CMK (cell line): ENCODE measurements around the gene FCN1.

Experiments used
- DNase-seq: peaks from one replicate; pipeline ENCODE4 v3.0.0-alpha.2; 2010; ENCODE audit warnings: low read depth

FCN1 gene

DNA sequence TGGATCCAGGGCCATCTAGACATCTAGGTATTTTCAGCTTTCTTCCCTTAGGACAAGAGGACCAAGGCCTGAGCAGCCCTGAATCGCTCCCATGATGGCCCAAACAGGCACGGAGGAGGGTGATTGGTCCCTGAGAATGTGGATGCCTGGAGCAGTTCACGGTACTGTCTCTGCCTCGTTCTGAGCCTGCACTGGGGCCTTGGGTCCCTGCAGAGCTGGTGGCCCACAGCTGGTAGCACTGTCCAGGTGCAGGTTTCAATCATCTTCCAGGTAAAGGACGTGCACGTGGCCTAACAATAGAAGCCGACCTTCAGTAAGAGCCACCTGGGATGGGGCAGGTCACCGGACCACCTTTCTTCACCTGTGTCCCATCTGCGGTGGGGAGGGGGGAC is 19.4 kb upstream of the FCN1 start:
- DNase-seq: no peak

DNA sequence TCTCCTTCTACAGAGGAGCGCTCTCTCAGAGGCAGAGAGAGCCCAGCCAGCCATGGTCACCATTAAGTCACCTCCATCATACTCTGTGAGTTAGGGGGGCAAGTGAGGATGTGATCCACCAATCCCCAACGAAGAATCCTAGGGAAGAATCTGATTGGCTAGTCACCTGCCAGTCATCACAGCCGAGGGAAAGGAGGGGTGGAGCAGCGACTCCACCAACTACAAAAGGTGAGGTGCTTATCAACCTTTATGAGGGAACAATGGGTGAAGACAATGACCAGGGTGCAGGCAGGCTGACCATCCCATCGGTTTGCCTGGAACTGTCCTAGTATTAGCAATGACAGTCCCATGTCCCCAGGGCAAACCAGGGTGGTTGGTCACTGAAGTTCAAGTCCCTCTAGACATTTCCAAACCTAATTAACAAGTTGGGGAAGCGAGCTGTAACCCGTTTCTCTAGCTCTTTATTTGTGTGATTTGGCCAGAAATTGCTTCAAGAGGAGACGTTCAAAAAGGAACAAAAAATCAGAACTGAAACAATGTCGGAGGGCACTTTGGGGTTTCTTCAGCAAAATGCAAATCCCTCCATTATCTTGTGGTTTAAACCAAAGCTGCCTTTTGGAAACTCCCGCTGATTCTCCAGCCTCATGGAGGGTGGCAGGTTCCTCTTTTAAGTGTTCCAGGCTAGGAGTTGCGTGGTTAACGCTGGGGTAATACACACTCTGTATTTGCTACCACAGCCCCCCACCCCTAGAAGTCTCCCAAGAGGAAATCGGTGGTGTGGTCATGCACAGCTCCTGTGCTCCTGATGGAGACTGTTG is 18.8 kb upstream of the FCN1 start:
- no peak for DNase-seq

- no peak for DNase-seq
These were observed 18.1 kb upstream of the FCN1 start for GRCh38 chr9:134935701-134936345.

- no peak for DNase-seq
These were observed 17.4 kb upstream of the FCN1 start for GRCh38 chr9:134935056-134935640.

- no peak for DNase-seq
These were observed 15.5 kb upstream of the FCN1 start for GRCh38 chr9:134933076-134933659.

DNA sequence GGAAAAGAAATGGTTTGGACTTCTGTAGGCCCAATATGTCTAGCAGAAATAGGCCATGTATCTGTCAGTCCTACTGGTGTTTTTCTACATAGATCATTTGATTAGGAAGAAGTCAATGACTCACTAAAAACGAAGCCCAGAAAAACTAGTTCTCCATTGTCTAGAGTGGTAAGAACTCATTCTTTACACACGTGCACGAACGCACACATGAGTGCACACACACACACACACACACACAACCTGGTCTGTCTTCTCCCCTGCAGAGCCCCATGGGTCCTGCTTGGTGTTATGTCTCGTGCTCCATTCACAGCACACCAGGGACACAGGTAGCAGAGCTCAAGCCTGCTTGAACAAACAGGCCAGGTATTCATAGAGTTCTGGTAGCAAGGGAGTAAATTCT is 14.9 kb upstream of the FCN1 start:
- no peak for DNase-seq

DNA sequence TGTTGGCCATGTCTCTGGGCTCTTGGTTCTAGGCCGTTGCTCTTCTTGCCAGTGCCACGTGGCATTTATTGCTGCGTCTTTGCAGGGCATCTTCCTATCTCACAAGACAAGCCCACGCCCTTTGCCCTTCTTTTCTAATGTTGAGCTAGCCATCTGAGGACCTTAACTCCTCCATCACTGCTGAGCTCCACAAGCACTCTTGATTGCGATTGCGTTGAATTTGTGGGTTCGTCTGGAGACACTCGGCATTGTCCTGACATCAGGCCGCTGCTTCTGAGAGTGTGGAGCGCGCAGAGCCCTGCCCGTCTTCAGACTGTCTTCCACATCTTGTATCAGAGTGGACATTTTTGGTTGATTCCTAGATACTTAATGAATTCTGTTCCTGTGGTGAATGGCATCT is 14.5 kb upstream of the FCN1 start:
- DNase-seq: no peak

GRCh38 chr9:134930398-134930797 is 12.7 kb upstream of the FCN1 start:
- DNase-seq: no peak

DNA sequence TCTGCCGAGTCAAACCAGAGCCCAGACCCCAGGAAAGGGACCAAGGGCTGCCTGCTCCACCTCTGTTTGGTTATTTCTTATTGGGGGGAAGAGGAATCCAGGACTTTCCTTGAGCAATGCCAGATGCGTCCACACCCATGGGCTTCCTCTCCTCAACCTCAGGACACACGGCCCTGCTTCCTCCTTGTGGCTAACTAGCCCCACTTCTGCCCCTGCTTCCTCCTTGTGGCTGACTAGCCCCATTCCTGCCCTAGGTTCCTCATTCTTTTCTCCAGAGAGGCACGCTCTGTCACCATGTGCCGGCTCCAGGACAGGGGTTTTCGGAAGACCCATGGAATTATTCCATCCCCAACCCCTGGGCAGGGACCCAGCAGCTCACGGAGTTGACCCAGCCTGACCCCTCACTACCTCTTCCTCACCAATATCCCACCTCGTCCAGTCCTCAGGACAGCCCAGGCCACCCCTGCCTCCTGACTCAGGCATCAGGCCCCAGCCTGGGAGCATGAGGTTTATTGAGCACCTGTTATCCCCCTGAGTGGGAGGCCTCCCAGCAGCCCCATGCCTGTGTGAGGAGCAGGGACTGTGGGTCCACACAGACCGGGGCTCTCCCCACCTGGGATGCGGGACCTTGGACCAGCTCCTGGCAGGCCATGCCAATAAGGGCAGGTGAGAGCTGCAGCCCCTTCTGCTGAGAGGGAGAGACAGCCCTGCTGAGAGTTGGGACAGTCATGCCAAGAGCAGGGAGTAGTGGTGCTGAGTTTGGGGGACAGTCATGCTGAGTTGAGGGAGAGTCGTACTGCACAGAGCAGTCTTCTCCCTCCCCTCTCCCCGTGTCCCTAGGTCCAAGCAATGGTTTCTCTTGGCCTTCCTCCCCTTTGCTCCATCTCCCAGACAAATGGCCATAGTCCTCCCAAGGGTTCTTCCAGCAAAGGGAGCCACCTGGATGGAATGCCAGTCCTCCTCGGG is 11.8 kb upstream of the FCN1 start:
- DNase-seq: peak; percentile 58

DNA sequence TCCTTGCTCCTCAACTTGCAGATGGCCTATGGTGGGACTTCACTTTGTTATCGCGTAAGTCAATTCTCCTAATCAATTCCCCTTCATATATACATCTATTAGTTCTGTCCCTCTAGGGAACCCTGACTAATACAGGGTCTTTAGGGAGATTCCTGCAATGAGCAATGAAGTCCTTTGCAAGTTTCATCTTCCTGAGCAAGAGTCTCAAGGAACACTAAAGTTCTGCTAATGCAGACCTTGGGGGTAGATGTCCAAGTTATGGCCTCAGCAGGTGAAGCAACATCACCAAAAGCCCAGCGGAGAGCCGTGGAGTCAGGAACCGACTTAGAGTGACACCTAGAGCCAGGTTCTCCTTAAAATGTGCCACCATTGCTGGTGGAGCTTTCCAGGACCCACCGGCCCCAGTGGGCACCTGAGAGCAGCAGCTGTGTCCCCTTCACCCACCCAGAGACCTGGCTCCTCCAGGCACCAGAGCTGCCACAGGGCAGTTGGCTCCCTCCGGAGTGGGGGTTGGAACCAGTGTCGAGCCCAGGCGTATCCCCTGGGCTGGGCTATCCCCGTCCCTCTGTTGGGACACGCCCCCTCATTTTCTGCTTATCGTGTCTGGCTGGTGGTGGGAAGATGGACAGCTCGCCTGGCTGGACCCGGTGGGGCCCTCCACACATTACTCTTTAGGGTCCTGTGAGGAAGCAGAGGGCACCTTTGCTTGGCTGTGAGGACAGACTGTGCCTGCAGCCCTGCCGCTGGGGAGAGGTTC is 10.9 kb upstream of the FCN1 start:
- DNase-seq: no peak

GRCh38 chr9:134925011-134925511 is 7.3 kb upstream of the FCN1 start:
- DNase-seq: no peak

- DNase-seq: no peak
These were observed 5.8 kb upstream of the FCN1 start for GRCh38 chr9:134923466-134923865.

GRCh38 chr9:134922932-134923240 is 5.2 kb upstream of the FCN1 start:
- no peak for DNase-seq

GRCh38 chr9:134922066-134922931 is 4.6 kb upstream of the FCN1 start:
- no peak for DNase-seq

- no peak for DNase-seq
These were observed 1.6 kb upstream of the FCN1 start for GRCh38 chr9:134919303-134919702.

GRCh38 chr9:134918646-134919045 is 934 bp upstream of the FCN1 start:
- no peak for DNase-seq

- DNase-seq: no peak
These were observed 1.5 kb downstream of the FCN1 start for GRCh38 chr9:134916161-134916665.

DNA sequence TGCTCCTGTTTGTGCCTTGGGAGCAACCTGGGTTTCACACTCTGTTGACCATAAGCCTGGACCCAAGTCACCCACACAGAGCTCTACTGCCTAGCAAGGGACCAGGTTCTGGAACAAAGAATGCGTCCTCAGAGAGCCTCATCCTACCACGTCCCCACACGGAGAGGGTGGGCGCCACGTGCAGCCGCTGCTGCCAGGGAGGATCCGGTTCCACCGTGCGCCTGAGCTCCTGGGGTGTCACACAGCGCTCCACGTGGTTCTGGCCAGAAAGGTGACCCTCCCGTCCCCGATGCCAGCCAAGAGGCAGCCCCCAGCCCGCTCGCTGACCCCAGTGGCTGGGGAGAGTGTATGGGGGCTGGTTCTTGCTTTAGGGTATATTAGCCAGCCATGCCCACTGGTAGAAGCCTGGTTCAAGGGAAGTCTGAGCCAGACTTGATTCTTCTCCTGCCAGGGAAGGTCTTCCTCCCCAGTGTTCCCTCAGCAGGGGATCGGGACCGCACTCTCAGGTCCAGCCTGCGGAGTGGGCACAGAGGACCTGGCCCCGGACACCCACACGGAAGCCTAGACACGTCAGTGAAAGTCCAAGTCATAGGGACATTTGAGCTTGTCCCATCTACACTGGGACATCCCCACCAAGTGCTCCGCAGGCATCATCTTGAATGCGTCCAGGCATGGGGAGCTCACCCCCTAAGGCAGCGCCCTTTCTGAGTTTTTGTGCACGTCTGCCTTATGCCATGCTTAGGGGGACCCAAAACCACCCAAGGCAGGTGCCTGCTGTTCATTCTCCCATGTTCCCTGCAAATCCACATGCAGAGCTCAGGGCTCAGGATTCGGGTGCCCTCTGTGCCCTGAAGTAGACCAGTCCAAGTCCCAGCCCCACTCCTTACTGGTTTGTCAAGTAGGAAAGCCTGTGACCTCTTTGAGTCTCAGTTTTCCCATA is 2.4 kb downstream of the FCN1 start:
- DNase-seq: no peak

DNA sequence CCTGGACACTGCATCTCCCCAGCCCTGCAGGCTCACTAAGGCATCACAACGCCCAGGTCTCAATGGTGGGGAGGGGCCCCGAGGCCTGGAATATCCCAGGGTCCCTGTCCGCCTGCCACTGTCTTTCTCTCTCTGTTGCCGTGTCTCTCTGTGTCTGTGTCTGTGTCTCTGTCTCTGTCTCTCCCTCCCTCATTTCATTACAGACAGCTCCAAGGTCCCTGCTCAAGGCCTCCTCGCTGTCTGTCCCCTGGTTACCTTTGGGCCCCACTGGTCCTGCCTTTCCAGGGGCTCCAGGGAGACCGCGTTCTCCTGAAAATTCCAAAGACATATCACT is 3.2 kb downstream of the FCN1 start:
- DNase-seq: no peak
